GM12874 (cell line): ENCODE results near the gene S100B.

Source experiments
- CTCF ChIP-seq: IDR thresholded peaks from 2 replicates; pipeline ENCODE4 v1.5.1; 2011; ENCODE audit warnings: low read depth, mild to moderate bottlenecking, control low read depth, low read length, moderate library complexity; ENCODE audit not compliant: insufficient read depth

S100B gene

GRCh38 chr21:46618738-46619379, 14.0 kb upstream of the S100B start:
- TF ChIP-seq CTCF = no peak

GRCh38 chr21:46617267-46618051, 12.6 kb upstream of the S100B start:
- no peak for TF ChIP-seq CTCF

- TF ChIP-seq CTCF = no peak
Measured at GRCh38 chr21:46616656-46617055, 11.8 kb upstream of the S100B start.

- TF ChIP-seq CTCF = no peak
Measured at GRCh38 chr21:46616050-46616449, 11.2 kb upstream of the S100B start.

- TF ChIP-seq CTCF = no peak
Measured at GRCh38 chr21:46613391-46613790, 8.5 kb upstream of the S100B start.

- TF ChIP-seq CTCF = no peak
Measured at GRCh38 chr21:46610018-46610701, 5.3 kb upstream of the S100B start.

GRCh38 chr21:46608672-46609111, 3.8 kb upstream of the S100B start:
- no peak for TF ChIP-seq CTCF
